ENCODE data around the gene BTD.

DNA sequence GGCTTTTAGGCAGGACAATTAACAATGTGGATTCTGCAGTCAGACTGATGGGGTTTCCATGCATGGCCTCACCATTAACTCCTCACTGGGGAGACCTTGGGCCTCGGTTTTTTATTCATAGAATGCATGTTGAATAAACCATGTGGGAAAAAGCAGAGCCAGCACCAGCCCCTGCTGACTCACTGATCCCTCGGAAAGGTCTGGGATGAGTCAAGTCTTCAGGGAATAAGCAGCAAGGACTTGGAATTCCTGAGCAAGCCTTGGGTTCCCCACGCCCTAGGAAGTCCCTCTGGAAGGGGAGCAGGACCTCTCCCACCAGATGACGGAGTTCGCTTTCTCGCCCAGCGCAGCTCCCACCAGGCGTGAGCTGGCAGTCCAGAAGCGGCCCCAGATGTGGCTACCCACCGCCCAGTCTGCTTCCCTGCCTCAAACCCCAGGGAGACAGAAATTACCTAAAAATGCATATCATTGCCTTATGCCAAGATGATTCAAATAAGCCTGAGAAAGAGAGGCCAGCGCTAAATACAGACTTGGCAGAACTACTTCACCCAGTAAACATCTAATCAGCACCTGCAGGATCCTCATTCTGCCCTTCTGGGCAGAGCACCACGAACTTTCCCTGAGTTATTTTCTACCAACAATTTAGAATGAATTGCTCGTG is 45.4 kb downstream of the BTD start:
- TF ChIP-seq HDGF (IDR thresholded peaks at IDR 0.05; ENCODE audit: borderline replicate concordance) (no peak), BHLHE40 (IDR thresholded peaks at IDR 0.05; ENCODE audit: borderline replicate concordance) (no peak), L3MBTL2 (conservative IDR thresholded peaks at IDR 0.05) (no peak), ZNF384 (IDR thresholded peaks at IDR 0.05) (no peak), SUZ12 (IDR thresholded peaks at IDR 0.05) (no peak), FOXK2 (IDR thresholded peaks at IDR 0.05) (no peak), FOXM1 (IDR thresholded peaks at IDR 0.05; ENCODE audit: borderline replicate concordance) (no peak), SP1 (IDR thresholded peaks at IDR 0.05) (no peak), NFRKB (IDR thresholded peaks at IDR 0.05) (no peak), ARNT (IDR thresholded peaks at IDR 0.05) (no peak)
- TF ChIP-seq, protein P1, sequence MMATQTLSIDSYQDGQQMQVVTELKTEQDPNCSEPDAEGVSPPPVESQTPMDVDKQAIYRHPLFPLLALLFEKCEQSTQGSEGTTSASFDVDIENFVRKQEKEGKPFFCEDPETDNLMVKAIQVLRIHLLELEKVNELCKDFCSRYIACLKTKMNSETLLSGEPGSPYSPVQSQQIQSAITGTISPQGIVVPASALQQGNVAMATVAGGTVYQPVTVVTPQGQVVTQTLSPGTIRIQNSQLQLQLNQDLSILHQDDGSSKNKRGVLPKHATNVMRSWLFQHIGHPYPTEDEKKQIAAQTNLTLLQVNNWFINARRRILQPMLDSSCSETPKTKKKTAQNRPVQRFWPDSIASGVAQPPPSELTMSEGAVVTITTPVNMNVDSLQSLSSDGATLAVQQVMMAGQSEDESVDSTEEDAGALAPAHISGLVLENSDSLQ (IDR thresholded peaks at IDR 0.05), result no peak
